ENCODE measurements around the gene FEV.

Gene FEV

GRCh38 chr2:218992196-218992595, 7.2 kb upstream of the FEV start:
- DNase-seq, result no peak

- no peak for DNase-seq
Observed at GRCh38 chr2:218991674-218992168, 6.7 kb upstream of the FEV start.

DNA sequence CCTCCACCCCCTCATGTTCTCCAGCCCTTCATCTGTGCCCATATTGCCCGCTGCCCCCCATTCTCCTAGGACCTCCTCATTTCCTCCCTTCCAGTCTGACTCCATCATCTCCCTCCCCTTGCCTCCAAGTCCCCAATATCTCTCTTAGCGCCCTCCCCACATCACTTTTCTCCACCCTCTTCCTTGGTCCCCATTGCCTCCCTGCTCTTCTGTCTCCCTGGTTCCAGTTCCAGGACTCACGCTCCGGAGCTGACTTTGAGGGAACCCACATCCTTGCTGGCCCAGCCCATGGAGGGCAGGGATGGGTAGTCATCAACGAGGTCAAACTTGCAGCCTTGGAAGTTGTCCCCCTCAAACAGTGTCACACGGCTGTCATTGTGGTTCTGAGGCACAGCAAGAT, 5.6 kb upstream of the FEV start:
- DNase-seq, result no peak

- no peak for DNase-seq
Observed at GRCh38 chr2:218990052-218990451, 5.1 kb upstream of the FEV start.

GRCh38 chr2:218988650-218989049, 3.7 kb upstream of the FEV start:
- DNase-seq, result no peak

- DNase-seq, result no peak
Observed at GRCh38 chr2:218988164-218988563, 3.2 kb upstream of the FEV start.

DNA sequence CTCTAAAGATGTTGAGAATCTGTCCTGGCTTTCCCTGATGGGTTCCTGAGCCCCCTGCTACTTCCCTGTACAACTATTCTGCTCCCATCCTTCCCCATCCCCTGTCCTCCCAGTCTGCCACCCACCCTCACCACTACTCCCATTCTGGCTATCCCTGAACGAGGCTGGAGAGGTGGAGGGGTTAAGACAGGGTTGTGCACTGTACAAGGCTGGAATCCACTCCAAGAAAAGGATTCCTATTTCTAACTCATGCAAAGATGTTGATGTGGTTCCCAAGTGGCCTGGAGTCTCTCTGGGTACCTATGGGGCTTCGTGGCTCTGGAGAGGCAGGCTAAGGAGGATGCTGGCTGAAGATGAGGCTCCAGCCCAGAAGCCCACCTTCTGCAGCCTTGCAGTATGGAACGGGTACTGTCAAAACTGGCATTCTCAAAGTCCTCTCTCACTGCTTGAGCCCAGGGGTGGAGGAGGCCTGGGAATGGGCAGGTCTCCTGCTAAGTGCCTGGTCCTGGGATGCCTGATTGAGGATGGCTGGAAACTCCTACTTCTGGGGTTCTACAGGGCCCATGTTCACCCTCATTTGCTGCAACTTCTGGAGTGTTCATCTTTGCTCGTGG, 1.3 kb upstream of the FEV start:
- DNase-seq, result no peak

GRCh38 chr2:218985325-218986091, 524 bp upstream of the FEV start:
- DNase-seq, result peak; percentile 59 to 71

- DNase-seq, result peak; percentile 63 to 78
Observed at GRCh38 chr2:218984239-218985020, 554 bp downstream of the FEV start.

- no peak for DNase-seq
Observed at GRCh38 chr2:218983934-218984238, 1.1 kb downstream of the FEV start.

DNA sequence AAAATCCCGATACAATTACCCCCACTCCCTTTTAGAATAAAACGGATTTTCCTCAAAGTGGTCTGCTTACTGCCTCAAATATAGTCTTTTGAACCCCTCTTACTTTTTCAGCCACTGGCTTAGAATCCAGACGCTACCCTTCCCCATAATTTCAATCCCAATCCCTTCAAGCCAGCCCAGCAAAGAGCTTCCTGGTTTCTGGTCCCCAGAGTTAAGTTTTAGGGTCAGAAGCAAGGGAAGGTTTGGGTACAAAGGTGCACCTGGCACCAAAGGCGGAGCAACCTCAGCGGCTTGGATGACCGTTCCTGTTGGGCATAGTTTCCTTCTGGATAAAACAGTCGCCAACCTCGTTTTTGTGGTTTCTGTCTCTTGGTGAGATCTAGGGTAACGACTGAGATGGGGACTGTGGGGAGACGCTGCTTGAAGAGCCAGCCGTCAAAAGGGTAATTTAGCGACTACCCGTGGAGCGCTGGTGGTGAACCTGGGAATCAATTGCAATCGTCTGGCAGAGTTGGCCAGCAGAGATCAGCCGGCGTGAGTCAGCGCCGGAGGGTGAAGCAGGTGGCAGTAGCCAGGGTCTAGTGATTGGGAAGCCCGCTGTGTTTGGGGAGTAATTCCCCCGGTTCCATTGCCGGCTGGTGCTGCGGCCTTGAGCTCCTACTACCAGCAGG, 1.6 kb downstream of the FEV start:
- peak in 1 of 2 experiments; percentile 29 for DNase-seq

DNA sequence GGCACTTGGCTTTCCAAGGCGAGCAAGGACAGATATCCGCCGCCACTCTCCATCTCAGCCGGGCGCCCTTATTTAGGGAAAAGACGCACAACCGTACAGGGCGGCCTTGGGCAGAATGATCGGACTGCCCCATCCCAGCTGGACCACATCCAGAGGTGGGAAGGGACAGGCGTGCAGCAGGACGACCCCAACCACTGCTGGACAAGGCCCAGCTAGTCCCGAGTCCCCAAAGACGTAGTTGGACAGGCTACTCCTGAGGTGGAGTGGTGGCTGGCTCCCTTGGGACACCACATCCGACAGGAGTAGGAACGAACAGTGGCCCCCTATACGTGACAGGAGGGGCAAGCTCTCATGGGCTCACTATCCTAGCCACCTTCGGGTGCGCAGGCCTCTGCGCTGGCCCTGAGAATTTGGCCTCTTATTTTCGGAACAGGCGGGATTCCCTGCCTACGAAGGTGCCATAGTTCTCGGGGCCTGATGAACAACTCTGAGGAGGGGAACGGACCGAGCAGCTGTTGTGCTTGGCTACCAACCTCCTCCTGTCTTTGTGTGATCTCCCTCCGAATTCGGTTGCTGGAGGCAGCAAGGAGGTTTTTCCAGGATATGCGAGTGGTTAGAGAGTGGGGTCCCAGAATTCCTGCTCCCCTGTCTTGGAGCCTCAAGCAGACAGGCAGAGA, 2.3 kb downstream of the FEV start:
- DNase-seq, result no peak

DNA sequence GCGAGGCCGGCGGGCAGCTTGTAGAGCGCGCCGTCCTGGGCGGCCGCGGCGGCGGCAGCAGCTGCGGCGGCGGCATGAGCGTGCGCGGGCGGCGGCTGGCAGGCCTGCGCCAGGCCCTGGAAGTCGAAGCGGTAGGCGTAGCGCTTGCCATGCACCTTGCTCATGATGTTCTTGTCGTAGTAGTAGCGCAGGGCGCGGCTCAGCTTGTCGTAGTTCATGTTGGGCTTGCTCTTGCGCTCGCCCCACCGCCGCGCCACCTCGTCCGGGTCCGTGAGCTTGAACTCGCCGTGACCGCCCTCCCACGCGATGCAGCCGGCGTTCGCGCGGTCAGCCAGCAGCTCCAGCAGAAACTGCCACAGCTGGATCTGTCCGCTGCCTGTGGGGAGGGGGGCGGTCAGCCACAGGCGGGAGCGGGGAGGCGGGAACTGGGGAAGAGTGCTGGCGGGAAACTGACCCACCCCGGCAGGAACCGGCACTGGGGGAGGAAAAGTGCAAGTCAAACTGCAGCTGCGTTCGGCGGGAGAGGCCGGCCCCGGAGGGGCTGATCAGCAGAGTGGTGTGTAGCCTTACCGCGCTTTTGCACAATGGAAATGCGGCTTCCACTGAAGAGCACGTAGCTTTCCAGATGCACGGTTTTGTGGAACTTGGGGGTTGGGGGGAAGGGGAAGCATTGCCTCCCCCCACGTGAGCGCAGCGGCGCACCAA, 3.0 kb downstream of the FEV start:
- DNase-seq, result peak in 1 of 2 experiments; percentile 75

- DNase-seq, result peak in 1 of 2 experiments; percentile 44
Observed at GRCh38 chr2:218981390-218981880, 3.5 kb downstream of the FEV start.

- DNase-seq, result peak in 1 of 2 experiments; percentile 60
Observed at GRCh38 chr2:218980735-218981389, 4.1 kb downstream of the FEV start.

DNA sequence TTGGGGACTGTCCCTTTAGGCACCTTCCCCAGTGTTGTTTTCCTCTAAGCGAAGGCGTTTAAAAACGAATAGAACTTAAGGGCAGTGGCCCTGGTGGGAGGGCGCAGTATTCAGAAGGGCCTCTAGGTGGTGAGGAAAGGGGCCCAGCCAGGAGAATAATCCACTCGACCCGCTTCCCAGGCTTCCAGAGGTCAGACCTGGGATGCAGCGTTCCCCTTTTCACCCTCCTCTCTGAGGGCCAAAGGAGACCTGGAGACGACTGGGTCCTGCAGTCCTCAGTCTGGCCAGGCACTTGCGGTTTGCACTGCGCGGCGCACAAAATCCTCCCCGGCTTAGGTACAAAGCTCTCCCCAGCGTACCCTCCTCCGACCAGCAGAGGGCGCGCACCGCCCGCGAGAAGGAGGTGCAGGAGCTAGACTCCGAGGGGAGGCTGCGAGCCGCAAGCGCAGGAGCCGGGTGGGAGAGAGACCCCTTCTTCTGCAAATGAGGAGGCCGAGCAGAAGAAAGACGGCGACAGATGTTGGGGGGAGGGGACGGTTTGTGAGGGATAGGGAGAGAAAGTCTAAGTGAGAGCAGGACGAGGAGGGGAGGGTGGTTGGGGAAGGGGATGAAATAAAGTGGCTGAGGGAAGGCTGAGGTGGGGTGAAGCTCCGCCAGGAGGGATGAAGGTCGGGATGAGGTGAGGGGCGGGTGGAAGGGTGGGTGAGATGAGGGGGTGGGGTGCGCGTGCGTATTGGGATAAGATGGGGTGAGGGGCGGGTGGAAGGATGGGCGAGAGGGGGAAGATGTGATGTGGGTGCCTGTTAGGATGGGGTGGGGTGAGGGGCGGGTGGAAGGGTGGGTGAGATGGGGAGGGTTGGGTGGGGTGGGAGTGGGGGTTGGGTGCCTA, 4.9 kb downstream of the FEV start:
- peak; percentile 71 to 92 for DNase-seq

- no peak for DNase-seq
Observed at GRCh38 chr2:218975060-218975777, 9.8 kb downstream of the FEV start.

DNA sequence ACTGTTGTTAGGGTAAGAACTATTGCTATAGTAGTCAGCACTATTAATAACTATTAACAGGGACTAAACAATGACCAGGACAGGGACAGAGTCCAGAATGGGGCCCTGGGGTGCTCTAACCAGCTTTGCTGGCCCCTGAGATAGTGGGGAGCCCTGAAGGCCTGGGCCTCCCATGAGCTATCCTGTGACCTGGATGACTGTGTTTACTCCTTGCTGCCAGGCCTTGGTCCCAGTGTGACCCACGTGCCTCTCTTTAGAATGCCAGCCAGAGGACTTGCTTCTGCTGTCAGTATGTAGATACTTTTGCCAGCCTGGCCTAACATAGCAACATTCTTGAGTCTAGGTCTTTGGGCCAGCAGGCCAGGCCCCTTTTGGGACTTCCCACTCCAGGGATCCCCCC, 14.1 kb downstream of the FEV start:
- DNase-seq, result no peak

DNA sequence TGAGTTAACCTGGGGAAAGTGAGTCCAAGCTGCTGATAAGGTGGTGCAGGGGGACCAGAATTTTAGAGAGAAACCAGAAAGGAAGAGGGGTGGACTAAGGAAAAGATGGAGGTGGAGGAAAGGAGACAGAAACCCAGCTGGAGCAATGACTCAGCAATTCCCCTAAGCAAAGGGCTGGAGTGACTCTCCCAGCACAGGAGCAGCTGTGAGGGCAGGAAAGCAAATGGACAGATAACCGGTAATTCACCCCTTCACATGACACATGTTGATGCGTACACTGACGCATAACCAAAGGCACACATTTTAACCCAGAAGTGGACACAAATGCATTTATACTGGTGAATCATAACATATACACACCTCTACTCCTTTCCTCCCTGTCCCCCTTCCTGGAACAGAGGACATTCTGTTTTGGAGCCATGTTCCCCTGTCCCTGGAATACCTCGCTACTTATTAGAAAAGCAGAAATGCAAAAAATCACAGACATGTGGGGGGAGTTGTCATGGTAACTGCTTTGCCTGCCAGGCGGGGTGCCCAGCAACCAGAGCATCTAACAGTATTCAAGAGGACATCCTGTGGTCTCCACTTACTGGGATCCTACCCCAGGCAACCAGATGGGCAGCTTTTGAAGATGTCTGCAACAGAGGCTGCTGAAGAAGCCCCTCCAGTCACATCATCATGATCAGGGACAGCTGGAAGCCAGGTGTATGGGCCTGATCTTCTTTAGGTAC, 20.8 kb downstream of the FEV start:
- DNase-seq, result peak in 1 of 2 experiments; percentile 30
